ENCODE results near the gene SPPL2A. TPM values are rescaled to one million over a fixed set of nuclear protein-coding genes. Genes with fewer than 3 reads are reported as not detected.
A peak's percentile ranks its signal among the peaks of the same experiment; 100 is the strongest.

SPPL2A gene
- total RNA-seq, 1 experiment from 2014 or later, result 100 TPM

GRCh38 chr15:50681467-50681866 is 84.0 kb downstream of the SPPL2A start:
- intact Hi-C loops (cut with micrococcal nuclease; ENCODE audit: unreplicated experiment), result no loop called here
- DNase-seq (ENCODE audit: low spot score), result no peak
- ChIA-PET POLR2A (ENCODE audit: low non-redundant PET) (no interaction called here), CTCF (no interaction called here)
- TF ChIP-seq CTCF (conservative IDR thresholded peaks at IDR 0.05; ENCODE audit: low read depth, low read length), result no peak
- BruUV-seq (replicated peaks), result no TSS peak
- peaks cover 13% of the 10 kb centered on the region for H3K36me3 ChIP-seq (ENCODE audit: insufficient read depth, low read length, poor library complexity, severe bottlenecking)
- H3K27ac ChIP-seq (ENCODE audit: low read depth, low read length, poor library complexity, severe bottlenecking), result no peak overlapping the region
- peaks cover 4% of the 10 kb centered on the region for H3K4me1 ChIP-seq (ENCODE audit: insufficient read depth, low read length, poor library complexity, severe bottlenecking)
- H3K27me3 ChIP-seq (replicated peaks; ENCODE audit: insufficient read depth, low read depth, low read length, poor library complexity), result no peaks in the 10 kb centered on the region
- H3K4me3 ChIP-seq (ENCODE audit: low read depth, low read length, poor library complexity, severe bottlenecking), result no peak overlapping the region
- H3K9me3 ChIP-seq (ENCODE audit: low read depth, low read length, poor library complexity, severe bottlenecking), result no peaks in the 10 kb centered on the region

- TF ChIP-seq EZH2 (IDR thresholded peaks at IDR 0.05; ENCODE audit: borderline replicate concordance, low read depth, low read length, poor library complexity, severe bottlenecking) (no peak), CTCF (conservative IDR thresholded peaks at IDR 0.05; ENCODE audit: low read depth, low read length) (no peak)
- POLR2A ChIA-PET (ENCODE audit: low non-redundant PET), result no interaction called here
- no peak for DNase-seq (ENCODE audit: low spot score)
- Histone ChIP-seq H3K27me3 (replicated peaks; ENCODE audit: insufficient read depth, low read depth, low read length, poor library complexity) (no peaks in the 10 kb centered on the region), H3K4me1 (ENCODE audit: insufficient read depth, low read length, poor library complexity, severe bottlenecking) (peaks cover 5% of the 10 kb centered on the region), H3K27ac (ENCODE audit: low read depth, low read length, poor library complexity, severe bottlenecking) (peak overlapping the region; percentile 14), H3K9me3 (ENCODE audit: low read depth, low read length, poor library complexity, severe bottlenecking) (no peaks in the 10 kb centered on the region), H3K4me3 (ENCODE audit: low read depth, low read length, poor library complexity, severe bottlenecking) (no peak overlapping the region), H3K36me3 (ENCODE audit: insufficient read depth, low read length, poor library complexity, severe bottlenecking) (no peaks in the 10 kb centered on the region)
- intact Hi-C loops (cut with micrococcal nuclease; ENCODE audit: unreplicated experiment), result no loop called here
- no TSS peak for BruUV-seq (replicated peaks)
- CTCF ChIA-PET, result no interaction called here
Measured at GRCh38 chr15:50676799-50677483, 88.6 kb downstream of the SPPL2A start.

- Histone ChIP-seq H3K4me1 (ENCODE audit: insufficient read depth, low read length, poor library complexity, severe bottlenecking) (peaks cover 5% of the 10 kb centered on the region), H3K27me3 (replicated peaks; ENCODE audit: insufficient read depth, low read depth, low read length, poor library complexity) (no peaks in the 10 kb centered on the region), H3K36me3 (ENCODE audit: insufficient read depth, low read length, poor library complexity, severe bottlenecking) (no peaks in the 10 kb centered on the region), H3K9me3 (ENCODE audit: low read depth, low read length, poor library complexity, severe bottlenecking) (no peaks in the 10 kb centered on the region), H3K4me3 (ENCODE audit: low read depth, low read length, poor library complexity, severe bottlenecking) (no peak overlapping the region), H3K27ac (ENCODE audit: low read depth, low read length, poor library complexity, severe bottlenecking) (no peak overlapping the region)
- DNase-seq (ENCODE audit: low spot score), result peak; percentile 55
- BruUV-seq (replicated peaks), result no TSS peak
- ChIA-PET POLR2A (ENCODE audit: low non-redundant PET) (no interaction called here), CTCF (no interaction called here)
- TF ChIP-seq EZH2 (IDR thresholded peaks at IDR 0.05; ENCODE audit: borderline replicate concordance, low read depth, low read length, poor library complexity, severe bottlenecking) (no peak), CTCF (conservative IDR thresholded peaks at IDR 0.05; ENCODE audit: low read depth, low read length) (peak; percentile 82)
- intact Hi-C loops (cut with micrococcal nuclease; ENCODE audit: unreplicated experiment), result loop anchor here (1.0 to 2.0 kb wide), 2 partner anchors 201 to 233 kb away; partner anchors contain the start of gene AP4E1
Measured at GRCh38 chr15:50675535-50676144, 89.9 kb downstream of the SPPL2A start.

Measured in A673 (cell line).